K562 (cell line): ENCODE measurements around the gene FARP2. TPM values are rescaled to one million over a fixed set of nuclear protein-coding genes. Genes with fewer than 3 reads are reported as not detected.

Experiments used
- ASH1L ChIP-seq: fragments of 450-650 bp; IDR thresholded peaks from 2 replicates; pipeline ENCODE4 v1.6.1; 2018; ENCODE audit warnings: borderline replicate concordance, mild to moderate bottlenecking, low read depth; ENCODE audit not compliant: partially characterized antibody
- CREB1 ChIP-seq, 2 experiments: sonication (generic) in 1 of 2; formaldehyde crosslinking in 1 of 2; IDR thresholded peaks; 2 replicates each; pipeline versions ENCODE4 v1.6.1 to v1.8.0; 2012 to 2022; ENCODE audit warnings: inconsistent platforms in 1 of 2, mild to moderate bottlenecking in 1 of 2, missing genetic modification reagents in 1 of 2, moderate library complexity in 1 of 2
- ELF4 ChIP-seq: fragments of 450-650 bp; formaldehyde crosslinking; IDR thresholded peaks from 2 replicates; pipeline ENCODE4 v1.4.0; 2022; ENCODE audit warnings: missing genetic modification characterization
- NFRKB ChIP-seq: fragments of 450-650 bp; IDR thresholded peaks from 2 replicates; pipeline ENCODE4 v1.6.1; 2016; ENCODE audit warnings: low read depth
- NR2C2 ChIP-seq, 2 experiments: fragments of 200-800 bp in 1 of 2; sonication (Bioruptor generic) in 1 of 2; sonication (generic) in 1 of 2; formaldehyde crosslinking in 1 of 2; IDR thresholded peaks; 2 replicates each; pipeline versions ENCODE4 v1.6.1 to v1.8.0; 2016 to 2022; ENCODE audit warnings: mild to moderate bottlenecking in 1 of 2, missing compliant biosample characterization in 1 of 2, missing genetic modification characterization in 1 of 2, missing genetic modification reagents in 1 of 2
- RNF219 ChIP-seq: fragments of 250-450 bp; sonication (Bioruptor Pico); IDR thresholded peaks from 2 replicates; pipeline ENCODE4 v1.5.0; 2022; ENCODE audit warnings: mild to moderate bottlenecking
- TAL1 ChIP-seq: fragments of 450-650 bp; IDR thresholded peaks from 2 replicates; pipeline ENCODE4 v1.6.1; 2016; ENCODE audit warnings: mild to moderate bottlenecking
- TFAP4 ChIP-seq: sonication (generic); formaldehyde crosslinking; IDR thresholded peaks from 2 replicates; pipeline ENCODE4 v1.8.0; 2022; ENCODE audit warnings: missing genetic modification reagents, mild to moderate bottlenecking, moderate library complexity, borderline replicate concordance
- ZC3H4 ChIP-seq: sonication (generic); formaldehyde crosslinking; IDR thresholded peaks from 2 replicates; pipeline ENCODE4 v1.9.0; 2021; ENCODE audit warnings: missing genetic modification reagents, borderline replicate concordance
- polyA plus RNA-seq, 8 experiments: library from polyadenylated mRNA; depleted of rRNA in 4 of 8; stranded (reverse) in 5 of 8; unstranded in 3 of 8; fragments of >200 nt; fragmentation: Nextera tagmentation in 2 of 8; fragmentation: Illumina TruSeq in 1 of 8; extraction: Ambion mirVana in 2 of 8; extraction: Trizol in 1 of 8; gene quantifications; 2 replicates each; pipeline versions ENCODE4 v1.2.1 to v1.2.3, GENCODE V29; 2011 to 2014; ENCODE audit warnings: inconsistent platforms in 1 of 8, missing spikeins in 1 of 8
- total RNA-seq, 7 experiments: library from RNA; depleted of rRNA in 6 of 7; stranded (reverse); fragments of >200 nt in 6 of 7; fragmentation: Illumina TruSeq in 2 of 7; extraction: Trizol in 2 of 7; gene quantifications; 2 replicates each; pipeline versions ENCODE4 v1.2.1 to v1.2.3, GENCODE V29; 2011 to 2021; ENCODE audit warnings: low replicate concordance in 1 of 7
- TF ChIP-seq, protein P1 (sequence below): fragments of 450-650 bp; IDR thresholded peaks from 2 replicates; pipeline ENCODE4 v1.6.1; 2016; ENCODE audit warnings: mild to moderate bottlenecking, moderate library complexity

Gene FARP2
- total and polyA plus RNA-seq, 9 of the 15 experiments (the other 6 are each of a cell fraction or from before 2014, with no cell fraction given), result 4.1 to 38.1 (median 21.1) TPM

DNA sequence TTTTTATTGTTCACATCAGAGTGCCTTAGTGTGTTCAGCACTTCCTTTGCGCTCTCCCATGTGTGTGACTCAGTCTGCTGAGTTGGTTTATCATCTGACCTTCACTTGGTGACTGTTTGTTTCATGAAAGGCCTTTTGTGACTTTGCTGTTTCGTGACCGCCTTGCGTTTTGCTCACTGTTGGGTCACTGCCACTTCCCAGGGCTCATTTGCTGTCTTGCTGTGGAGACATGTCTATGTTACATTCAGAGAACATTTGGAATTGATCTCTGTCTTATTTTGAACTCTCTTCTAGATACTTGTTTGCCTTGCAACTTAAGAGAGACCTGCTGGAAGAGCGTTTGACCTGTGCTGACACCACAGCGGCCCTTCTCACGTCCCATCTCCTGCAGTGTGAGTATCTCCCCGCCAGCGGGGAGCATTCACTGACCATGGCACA, 54.7 kb downstream of the FARP2 start (continued):
- TF ChIP-seq NFRKB (no peak), ZC3H4 (CRISPR knock-in tag) (no peak), TAL1 (no peak), ASH1L (no peak), ELF4 (CRISPR knock-in tag) (no peak), RNF219 (CRISPR knock-in tag) (no peak), TFAP4 (CRISPR knock-in tag) (no peak), NR2C2 (CRISPR knock-in tag; IDR thresholded peaks at IDR 0.05) (no peak), NR2C2 (tag; IDR thresholded peaks at IDR 0.05) (peak; percentile 63), CREB1 (IDR thresholded peaks at IDR 0.05) (no peak), CREB1 (CRISPR knock-in tag; IDR thresholded peaks at IDR 0.05) (no peak)
- TF ChIP-seq, protein P1, sequence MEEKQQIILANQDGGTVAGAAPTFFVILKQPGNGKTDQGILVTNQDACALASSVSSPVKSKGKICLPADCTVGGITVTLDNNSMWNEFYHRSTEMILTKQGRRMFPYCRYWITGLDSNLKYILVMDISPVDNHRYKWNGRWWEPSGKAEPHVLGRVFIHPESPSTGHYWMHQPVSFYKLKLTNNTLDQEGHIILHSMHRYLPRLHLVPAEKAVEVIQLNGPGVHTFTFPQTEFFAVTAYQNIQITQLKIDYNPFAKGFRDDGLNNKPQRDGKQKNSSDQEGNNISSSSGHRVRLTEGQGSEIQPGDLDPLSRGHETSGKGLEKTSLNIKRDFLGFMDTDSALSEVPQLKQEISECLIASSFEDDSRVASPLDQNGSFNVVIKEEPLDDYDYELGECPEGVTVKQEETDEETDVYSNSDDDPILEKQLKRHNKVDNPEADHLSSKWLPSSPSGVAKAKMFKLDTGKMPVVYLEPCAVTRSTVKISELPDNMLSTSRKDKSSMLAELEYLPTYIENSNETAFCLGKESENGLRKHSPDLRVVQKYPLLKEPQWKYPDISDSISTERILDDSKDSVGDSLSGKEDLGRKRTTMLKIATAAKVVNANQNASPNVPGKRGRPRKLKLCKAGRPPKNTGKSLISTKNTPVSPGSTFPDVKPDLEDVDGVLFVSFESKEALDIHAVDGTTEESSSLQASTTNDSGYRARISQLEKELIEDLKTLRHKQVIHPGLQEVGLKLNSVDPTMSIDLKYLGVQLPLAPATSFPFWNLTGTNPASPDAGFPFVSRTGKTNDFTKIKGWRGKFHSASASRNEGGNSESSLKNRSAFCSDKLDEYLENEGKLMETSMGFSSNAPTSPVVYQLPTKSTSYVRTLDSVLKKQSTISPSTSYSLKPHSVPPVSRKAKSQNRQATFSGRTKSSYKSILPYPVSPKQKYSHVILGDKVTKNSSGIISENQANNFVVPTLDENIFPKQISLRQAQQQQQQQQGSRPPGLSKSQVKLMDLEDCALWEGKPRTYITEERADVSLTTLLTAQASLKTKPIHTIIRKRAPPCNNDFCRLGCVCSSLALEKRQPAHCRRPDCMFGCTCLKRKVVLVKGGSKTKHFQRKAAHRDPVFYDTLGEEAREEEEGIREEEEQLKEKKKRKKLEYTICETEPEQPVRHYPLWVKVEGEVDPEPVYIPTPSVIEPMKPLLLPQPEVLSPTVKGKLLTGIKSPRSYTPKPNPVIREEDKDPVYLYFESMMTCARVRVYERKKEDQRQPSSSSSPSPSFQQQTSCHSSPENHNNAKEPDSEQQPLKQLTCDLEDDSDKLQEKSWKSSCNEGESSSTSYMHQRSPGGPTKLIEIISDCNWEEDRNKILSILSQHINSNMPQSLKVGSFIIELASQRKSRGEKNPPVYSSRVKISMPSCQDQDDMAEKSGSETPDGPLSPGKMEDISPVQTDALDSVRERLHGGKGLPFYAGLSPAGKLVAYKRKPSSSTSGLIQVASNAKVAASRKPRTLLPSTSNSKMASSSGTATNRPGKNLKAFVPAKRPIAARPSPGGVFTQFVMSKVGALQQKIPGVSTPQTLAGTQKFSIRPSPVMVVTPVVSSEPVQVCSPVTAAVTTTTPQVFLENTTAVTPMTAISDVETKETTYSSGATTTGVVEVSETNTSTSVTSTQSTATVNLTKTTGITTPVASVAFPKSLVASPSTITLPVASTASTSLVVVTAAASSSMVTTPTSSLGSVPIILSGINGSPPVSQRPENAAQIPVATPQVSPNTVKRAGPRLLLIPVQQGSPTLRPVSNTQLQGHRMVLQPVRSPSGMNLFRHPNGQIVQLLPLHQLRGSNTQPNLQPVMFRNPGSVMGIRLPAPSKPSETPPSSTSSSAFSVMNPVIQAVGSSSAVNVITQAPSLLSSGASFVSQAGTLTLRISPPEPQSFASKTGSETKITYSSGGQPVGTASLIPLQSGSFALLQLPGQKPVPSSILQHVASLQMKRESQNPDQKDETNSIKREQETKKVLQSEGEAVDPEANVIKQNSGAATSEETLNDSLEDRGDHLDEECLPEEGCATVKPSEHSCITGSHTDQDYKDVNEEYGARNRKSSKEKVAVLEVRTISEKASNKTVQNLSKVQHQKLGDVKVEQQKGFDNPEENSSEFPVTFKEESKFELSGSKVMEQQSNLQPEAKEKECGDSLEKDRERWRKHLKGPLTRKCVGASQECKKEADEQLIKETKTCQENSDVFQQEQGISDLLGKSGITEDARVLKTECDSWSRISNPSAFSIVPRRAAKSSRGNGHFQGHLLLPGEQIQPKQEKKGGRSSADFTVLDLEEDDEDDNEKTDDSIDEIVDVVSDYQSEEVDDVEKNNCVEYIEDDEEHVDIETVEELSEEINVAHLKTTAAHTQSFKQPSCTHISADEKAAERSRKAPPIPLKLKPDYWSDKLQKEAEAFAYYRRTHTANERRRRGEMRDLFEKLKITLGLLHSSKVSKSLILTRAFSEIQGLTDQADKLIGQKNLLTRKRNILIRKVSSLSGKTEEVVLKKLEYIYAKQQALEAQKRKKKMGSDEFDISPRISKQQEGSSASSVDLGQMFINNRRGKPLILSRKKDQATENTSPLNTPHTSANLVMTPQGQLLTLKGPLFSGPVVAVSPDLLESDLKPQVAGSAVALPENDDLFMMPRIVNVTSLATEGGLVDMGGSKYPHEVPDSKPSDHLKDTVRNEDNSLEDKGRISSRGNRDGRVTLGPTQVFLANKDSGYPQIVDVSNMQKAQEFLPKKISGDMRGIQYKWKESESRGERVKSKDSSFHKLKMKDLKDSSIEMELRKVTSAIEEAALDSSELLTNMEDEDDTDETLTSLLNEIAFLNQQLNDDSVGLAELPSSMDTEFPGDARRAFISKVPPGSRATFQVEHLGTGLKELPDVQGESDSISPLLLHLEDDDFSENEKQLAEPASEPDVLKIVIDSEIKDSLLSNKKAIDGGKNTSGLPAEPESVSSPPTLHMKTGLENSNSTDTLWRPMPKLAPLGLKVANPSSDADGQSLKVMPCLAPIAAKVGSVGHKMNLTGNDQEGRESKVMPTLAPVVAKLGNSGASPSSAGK, result peak; percentile 15; the same call in 1 of the 2 replicates
